Activated naive CD4-positive, alpha-beta T cell (primary cell): ENCODE results near the gene CYB5R2.

Experiments used
- DNase-seq, 4 experiments: peaks; one replicate each; lab custom pipeline; 2025; lab: John Stamatoyannopoulos, UW

The CYB5R2 gene

DNA sequence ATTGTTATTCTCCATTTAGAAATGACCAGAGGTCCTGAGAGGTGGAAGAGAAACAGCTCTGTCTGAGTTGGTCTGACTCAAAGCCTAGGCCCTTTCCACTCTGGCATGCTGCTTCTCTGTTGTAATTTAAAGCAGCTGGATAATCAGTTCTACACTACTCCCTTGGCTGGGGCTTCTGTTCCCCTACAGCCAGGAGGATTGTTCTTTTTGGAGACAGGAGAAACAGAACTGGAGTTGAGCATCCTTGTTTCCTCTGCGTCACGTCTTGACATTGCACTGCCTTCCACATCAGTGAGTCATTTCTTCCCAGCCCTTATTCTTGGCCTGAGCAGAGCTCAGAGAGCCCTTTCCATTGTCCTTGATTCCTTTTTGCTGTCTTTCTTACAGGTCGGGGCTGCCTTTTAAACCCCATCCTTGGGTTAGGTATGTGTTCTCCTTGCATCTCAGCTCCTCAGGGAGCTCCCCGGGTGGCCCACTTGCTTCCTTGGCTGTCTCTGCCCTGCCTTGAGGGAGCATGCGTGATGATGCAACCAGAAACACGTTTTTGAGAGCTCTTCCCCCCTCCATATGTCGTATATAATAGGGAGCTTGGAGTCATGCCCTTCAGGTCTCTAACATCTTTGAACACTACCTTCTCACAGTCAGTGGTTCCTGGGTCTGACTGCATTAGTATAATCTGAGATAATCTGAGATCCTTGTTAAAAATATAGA is 35.7 kb downstream of the CYB5R2 start:
- DNase-seq: no peak

DNA sequence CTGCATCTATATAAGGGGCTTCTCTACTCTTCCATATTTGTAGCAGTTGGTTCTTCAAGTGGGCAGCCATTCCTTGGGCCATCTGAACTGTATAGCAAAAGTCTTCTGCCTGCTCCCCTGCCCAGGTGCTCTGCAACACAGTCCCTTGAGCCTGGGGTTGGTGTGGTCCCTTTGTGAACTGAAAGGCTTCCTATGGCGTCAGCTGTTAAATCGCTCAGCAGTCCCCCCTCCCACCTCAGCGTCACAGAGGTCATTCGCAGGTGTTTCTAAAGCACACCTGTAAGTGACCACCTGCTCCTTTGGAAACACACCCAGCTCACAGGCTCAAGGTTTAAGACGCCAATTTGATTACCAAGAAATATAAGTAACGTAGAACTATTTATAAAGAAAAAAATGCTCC is 37.0 kb downstream of the CYB5R2 start:
- DNase-seq: no peak

DNA sequence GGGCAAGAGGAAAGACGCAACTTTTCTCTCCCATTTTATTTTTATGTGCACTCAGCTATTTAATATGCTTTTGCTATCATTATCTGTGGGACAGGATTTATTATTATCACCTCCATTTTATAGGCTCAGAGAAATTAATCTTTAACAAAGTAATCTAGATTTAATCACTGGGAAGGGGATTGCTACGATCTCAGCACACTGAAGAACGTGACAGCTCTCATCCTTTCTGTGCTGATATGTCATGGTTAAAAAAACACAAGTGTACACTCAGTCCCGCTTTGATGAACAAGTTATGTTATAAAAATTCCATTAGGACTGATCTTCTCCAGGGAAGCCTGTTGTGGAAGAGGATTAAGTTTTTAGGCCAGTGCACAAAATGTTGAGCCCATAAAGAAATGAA is 37.6 kb downstream of the CYB5R2 start:
- no peak for DNase-seq

DNA sequence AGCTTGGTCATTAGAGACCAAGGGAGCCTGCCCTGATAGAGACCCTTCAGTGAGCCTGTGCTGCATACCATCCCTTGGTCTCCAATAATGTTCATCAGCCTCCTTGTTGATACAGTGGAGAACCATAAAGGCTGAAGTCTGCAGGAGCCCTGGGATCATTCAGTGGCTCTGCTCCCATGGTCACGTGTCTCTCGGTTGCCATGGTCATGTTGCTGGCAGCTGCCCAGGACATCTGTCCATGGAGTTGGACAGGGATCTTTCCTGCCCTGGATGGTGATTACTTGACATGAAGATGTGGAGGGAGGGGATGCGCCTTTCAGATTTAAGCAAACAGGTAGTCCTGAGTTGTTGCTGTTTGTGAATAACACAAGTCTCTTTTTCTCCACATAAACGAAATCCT is 38.2 kb downstream of the CYB5R2 start:
- DNase-seq: no peak

DNA sequence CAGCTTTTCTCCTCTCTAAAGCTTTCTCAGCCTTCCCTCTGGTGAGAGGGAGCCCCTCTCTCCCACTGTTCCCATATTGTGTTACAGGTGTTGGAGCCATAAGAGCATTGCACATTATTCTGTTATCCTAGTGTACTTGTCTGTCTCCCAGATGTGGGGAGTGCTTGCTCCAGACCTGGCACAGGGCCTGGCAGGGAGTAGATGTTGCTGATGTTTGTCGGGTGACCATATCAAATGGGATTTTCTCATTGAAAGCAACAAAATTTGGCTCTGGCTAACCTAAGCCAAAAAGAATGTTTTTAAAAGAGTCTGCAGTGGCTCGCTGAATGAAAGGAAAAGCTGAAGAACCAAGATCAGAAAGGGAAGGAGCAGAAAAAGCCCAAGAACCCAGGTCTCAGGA is 41.1 kb downstream of the CYB5R2 start:
- DNase-seq: no peak

DNA sequence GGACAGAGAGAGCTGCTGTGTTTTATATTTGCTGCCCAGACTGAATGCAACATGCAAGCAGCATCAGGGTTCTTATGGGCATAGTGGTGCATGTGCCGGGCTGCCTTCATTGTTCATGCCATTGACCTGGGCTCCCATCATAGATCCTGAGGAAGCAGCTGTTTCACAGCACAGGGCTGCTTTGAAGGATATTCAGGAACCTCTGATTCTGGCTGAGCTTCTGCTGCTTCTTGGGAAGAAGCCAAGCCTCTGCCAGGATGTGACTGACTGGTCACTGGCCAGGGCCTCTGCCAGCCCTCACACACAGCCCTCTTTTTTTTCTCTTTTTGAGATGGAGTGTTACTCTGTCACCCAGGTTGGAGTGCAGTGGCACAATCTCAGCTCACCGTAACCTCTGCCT is 43.3 kb downstream of the CYB5R2 start:
- no peak for DNase-seq

DNA sequence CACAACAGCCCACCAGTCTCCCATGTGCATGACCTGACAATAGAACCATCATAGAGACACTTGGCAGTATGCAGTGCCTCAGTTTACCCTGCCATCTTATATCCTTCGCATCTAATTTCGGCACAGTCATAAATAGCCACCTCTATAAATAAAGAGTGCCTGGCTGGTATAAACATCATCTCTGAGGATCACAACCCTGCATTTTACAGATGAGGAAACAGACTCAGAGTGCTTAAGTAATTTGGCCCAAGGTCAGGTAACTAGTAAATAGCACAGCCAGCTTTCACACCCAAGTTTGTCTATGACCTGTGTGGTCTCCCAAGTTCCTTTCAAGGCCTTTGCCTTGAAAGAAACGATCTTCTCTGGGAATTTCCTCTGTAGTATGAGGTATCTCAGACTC is 44.6 kb downstream of the CYB5R2 start:
- no peak for DNase-seq

DNA sequence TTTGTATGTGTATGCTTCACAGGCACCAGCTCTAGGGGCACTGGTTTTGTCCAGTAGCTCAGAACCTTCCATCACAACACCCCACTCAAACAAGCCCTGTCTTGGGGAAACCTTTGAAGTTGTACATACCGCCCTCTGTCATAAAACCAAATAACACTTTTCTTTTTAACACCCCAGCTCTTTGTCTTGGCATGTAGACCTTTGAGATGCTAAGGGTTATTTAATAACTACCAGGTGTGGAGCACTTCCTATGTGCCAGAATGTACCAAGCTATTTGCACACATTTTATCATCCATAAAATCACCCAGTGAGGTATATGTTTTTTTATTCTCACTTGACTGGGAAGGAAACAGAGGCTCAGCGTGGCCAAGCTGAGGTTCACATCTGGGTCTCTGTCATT is 50.6 kb downstream of the CYB5R2 start:
- no peak for DNase-seq

DNA sequence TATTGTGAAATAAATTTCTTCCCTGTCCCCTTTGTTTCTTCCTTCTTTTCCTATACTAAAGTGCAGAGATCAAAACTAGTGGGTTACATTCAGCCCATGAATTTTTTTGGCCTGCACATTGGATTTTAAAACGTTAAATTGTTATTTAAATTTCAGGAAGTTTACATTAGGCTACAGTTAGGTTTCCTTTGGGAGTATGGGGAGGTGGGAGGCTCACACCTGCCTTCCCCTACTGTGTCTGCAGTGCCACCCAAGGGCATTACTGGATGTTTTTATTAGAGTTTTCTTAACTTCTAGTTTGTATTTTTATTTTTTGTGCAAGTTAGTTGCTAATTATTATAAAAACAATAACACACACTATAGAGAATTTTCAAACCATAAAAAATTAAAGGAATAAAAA is 51.7 kb downstream of the CYB5R2 start:
- DNase-seq: no peak

DNA sequence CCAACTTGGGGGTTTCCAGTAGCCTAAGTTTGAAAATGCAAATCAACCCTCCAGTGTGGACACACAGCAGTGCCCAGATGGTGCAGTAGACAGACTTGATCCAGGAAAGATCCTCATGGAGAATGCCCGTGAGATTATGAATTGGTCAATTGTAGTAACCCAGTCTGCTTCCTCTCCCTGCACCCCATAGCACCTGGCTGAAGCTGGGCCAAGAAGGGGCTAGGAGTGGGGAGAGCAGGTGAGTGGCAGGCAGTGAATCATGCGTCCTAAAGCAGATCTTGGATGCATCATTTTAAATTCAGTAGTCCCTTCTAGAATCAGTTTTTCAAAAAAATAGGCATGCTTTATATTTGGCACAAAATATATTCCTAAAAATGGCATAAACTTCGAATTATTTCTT is 52.2 kb downstream of the CYB5R2 start:
- DNase-seq: no peak

DNA sequence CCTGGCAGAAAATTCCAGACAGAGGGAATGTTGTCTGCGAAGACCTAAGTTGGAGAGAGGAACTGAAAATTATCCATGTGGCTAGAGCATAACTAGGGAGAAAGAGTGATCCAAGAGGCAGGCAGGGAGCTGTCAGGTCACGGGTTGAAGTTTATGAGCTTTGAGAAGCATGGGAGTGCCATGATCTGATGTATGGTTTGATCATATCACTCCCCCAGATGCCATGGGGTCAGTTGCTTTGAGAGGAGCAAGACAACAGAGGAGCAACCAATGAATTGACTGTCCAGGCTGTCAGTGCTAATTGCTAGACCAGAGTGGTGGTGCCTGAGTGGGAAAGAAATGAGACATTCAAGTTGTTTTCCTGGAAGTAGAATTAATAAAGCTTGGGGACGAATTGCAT is 54.0 kb downstream of the CYB5R2 start:
- DNase-seq: no peak

DNA sequence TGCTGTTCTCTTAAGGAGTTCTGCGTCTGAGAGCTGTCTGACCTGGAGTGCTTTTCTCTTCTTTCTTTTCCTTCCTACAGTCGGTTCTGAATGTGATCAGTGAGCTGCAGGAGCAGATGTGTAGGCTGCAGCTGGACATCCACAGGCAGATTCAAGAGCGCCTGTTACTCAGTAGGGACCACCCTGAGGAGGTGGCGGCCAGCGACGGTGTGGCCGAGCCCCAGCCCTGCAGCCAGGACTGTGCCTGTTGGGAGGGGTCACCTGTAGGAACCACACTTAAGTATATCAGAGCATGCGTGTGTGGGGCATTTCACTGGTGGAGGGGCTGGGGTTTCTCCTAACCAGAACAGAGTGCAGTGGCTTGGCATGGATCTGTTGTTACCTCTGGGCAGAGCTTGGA is 56.3 kb downstream of the CYB5R2 start:
- DNase-seq: no peak
